ENCODE measurements around the gene TTLL9.

TTLL9 gene

DNA sequence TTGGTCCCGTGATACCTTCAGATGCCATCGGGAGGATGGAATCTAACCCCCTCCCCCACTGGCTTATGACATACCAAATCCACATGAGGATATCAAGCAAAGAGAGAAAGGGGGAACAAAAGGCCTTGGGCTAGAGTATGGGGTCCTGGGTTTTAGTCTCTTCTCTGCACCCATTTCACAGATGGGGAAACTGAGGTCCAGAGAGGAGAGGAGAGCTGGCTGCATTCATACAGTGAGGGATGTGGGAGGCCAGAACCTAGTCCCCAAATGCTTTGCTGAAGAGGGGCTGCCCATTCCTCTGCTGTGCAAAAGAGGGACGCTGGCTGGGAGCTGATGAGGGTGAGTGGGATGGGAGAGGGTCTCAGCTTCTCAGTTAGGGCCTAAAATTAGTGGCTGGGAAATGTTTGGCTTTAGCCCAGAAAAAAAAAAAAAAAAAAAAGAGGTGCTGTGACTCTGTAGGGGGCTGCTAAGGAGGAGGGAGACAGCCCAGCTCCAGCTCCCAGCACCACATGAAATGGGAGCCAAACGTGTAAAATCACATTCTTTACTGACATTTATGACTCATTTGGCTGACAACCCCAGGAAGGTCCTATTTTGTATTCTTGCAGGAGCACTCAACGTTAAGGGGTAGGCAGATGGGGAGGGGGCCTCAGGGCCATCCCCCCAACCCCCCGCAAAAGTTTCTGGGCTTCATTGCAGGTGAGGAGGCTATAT lies 109.4 kb downstream of the TTLL9 start:
- DNase-seq (ENCODE audit: low spot score) = no peak

DNA sequence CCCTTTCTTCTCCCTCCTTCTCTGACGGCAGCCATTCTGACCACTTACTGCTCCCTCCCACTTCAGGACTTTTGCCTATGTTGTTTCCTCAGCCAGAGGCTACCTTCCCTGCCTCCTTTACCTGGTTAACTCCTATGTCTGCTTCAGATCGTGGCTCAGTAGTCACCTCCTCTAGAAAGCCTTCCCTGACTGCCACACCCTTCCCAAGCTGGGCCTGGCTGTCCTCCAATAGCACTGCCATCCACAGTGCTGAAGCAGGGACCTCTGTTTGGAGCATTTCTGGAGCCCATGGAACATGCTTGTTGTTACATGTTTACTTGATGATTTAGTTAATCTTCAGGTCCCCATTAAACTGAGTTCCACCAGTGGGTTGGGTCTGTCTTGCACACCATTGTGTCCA lies 111.3 kb downstream of the TTLL9 start:
- no peak for DNase-seq (ENCODE audit: low spot score)

DNA sequence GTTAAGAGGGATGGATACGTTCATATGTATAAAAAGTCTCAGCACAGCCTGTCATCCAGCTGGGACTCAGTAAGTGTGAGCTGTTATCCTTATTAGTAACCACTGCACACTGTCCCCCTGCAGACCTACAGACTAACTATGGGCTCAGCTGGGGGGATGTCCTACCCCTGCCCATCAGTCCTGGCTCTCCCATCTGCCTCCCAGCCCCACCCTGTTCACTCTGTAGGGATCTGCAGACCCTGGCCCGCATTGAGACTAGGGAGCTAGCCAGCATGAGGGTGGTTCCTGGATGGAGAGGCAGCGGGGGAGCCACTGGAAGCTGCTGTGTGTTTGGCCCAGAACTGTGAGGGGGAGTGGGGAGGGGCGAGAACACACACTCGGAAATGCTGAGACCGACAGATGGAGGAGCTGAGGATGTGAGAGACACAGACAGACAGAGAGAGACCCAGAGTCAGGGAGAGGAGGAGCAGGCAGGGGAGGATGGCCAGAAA lies 114.6 kb downstream of the TTLL9 start:
- DNase-seq (ENCODE audit: low spot score) = no peak

DNA sequence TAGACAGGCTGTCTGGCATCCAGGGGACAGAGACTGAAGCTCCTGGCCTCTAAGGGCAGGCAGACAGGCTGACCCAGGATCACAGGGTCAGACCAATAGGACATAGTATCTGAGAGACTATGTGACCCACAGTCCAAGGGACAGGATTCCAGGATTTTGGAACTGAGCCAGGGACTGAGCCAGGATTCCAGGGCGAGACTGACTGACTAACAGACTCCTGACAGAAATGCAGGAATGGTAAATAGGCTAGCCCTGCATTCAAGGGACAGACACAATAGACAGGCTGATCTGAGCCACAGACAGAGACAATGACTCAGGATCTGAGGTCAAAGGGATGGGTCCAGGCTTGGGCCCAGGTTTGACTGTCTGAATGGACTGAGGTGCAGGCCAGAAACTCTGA lies 117.3 kb downstream of the TTLL9 start:
- DNase-seq (ENCODE audit: low spot score) = no peak

DNA sequence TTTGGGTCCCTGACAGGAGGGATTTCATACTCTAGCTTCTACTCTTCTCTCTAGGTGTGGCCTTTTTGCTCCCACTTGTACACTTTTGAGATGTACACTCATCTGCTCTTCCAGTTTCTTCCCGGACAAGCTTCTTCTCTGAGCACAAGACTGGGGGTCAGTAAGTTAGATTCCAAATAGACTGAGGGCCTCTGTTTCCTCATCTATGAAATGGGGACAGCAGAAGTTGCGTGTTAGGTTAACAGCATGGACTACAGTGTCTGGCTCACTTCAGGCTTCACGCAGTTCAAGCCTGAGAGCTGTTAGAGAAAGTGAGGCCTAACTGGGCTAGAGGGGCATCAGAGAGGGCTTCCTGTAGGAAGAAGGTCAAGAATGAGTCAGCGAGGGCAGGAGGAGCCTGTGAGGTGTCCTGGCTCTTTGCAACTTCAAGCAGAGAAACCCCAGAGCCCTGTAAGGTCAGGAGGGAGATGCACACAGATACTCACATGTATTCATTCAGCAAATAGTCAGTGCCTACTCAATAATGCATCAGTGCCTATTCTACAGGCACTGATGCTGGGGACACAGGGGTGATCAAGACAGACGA lies 118.1 kb downstream of the TTLL9 start:
- DNase-seq (ENCODE audit: low spot score) = no peak

DNA sequence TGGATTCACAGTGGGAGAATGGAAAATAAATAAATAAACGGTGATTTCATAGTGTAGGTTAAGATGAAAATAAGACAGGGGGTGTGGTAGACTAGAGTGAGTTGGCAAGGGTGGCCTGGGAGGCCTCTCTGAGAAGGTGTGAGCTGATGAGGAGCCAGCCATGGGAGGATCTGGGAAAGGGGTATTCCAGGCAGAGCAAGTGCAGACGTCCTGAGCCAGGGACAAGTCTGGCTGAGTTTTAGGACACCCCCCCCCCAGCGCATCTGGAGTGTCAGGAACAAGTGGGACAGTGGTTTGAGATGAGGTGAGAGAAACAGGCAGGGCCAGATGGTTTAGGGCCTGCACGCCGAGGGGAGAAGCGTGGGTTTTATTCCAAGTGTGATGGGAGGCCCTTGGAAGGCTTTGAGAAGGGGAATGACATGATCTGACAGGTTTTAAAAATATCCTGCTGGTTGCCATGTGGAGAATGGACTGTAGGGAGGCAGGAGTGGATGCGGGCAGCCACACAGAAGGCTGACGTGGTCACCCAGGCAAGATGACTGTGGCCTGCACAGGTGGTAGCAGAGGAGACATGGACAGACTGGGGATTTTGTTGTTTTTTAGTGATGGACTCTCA lies 118.7 kb downstream of the TTLL9 start:
- no peak for DNase-seq (ENCODE audit: low spot score)

DNA sequence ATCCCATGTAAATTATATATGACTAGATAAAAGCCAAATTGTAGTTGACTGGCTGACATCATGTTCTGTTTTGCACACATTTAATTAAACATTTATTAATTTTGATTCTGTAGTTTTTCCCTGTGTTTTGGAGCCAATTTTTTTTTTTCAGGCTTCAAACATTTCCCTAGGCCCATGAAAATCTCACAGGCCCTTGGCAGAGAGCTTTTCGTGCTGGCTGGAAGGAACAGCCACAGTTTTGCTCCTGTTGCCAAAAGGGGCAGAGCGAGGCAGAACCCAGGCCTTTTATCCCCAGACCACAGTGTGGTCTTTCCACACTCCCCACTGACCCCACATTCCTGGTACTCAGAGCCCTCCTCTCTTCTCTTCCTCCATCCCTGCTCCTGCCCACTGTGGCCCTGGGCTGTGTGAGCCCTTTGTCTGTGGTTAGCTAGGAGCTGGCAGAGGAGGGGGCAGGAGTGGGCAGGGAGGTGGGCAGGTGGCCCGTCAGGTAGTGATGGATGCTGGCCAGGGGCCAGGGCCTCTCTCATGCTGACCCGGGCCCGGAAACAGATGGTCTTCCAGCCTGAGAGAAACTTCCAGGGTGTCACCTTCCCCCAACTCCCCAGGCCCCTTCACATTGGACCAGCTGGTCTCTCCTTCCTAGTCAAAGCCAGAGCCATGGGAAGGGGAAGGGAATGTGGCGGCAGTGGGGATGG lies 120.4 kb downstream of the TTLL9 start:
- DNase-seq (ENCODE audit: low spot score) = no peak

DNA sequence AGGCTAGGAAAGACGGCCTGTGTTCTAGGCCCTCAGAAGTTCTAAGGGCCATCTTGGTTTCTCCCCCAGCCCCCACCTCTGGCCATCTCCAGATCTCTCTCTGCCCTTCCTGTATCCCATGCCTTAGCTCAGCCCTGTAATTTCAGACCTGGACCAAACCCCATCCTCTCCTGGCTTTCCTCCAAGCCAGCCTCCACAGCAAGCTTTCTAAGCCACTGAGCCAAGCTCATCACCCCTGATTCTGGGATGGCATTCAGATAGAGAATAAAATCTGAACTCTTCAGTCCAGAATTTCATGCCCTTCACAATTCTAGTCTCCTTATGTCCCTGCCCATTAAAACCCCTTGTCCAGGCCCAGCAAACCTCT lies 120.9 kb downstream of the TTLL9 start:
- DNase-seq (ENCODE audit: low spot score) = no peak

DNA sequence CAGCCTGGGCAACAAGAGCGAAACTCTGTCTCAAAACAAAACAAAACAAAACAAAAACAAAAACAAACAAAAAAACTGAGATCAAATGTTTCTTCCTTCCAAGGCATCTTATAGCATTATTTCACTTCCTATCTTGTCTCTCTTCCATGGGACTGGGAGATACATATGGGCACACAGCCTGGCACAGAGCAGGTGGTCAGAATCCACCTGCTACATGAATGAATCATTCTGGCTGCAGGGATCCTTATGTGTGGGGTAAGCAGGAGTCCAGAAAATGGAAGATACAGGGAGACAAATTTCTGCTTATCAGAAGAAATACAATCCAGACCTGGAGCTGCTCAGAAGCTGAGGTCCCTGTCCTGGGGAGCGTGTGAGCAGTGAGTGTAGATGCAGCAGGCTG lies 121.7 kb downstream of the TTLL9 start:
- DNase-seq (ENCODE audit: low spot score) = no peak
